Adrenal gland (tissue), 5 donors: ENCODE measurements around the gene ABLIM1.

Experiments
- CTCF ChIP-seq, 6 experiments: fragments of 450-650 bp in 4 of 6; fragments of 200-600 bp in 2 of 6; sonication (generic) in 1 of 6; IDR thresholded peaks; 1 replicate in 5 of 6; 2 replicates in 1 of 6; pipeline versions ENCODE4 v1.5.1 to v1.8.0; 2016 to 2021; ENCODE audit warnings: antibody characterized with exemption in 6 of 6, mild to moderate bottlenecking in 2 of 6, moderate library complexity in 1 of 6
- POLR2A ChIP-seq, 2 donors: fragments of 450-650 bp; IDR thresholded peaks; one replicate each; pipeline ENCODE4 v1.6.1; 2017; ENCODE audit warnings: antibody characterized with exemption in 2 of 2, mild to moderate bottlenecking in 2 of 2, moderate library complexity in 1 of 2
- donor health status: DM: no; HTN: no; CAD: no.

DNA sequence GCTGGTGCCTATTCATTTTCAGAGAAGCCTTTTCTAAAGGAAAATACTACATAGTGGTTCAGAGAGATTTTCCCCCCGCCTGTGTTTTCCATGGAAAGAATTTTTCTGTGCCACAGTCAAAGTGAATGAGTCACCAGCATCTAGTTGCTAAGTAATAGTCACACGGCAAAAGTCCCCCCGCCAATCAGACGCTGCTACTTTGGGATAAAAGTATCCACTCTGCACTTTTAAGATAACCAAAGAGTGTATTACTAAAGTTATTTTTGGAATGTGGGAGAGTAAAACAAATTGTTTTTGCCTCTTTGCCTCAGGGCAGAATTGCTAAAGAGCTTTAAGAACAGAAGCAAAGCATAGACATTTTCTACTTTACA is 23.5 kb downstream of the ABLIM1 start:
- no peak for TF ChIP-seq CTCF (IDR thresholded peaks at IDR 0.05)
- peak in 1 of 2 donors; percentile 56 for TF ChIP-seq POLR2A (IDR thresholded peaks at IDR 0.05)
